Body of pancreas (tissue), 4 donors: Measurements from ENCODE around the gene TP53BP2. TPM values are rescaled to one million over a fixed set of nuclear protein-coding genes. Genes with fewer than 3 reads are reported as not detected.
A peak's percentile ranks its signal among the peaks of the same experiment; 100 is the strongest.
"Not testable (repeated sequence)": the region's sequence is repeated elsewhere in the genome, so short reads cannot be mapped to it uniquely, and the experiment has no call there.

Source experiments
- ATAC-seq: fragments of 150-250 bp; one replicate; pipeline ENCODE4 v1.9.1; 2016
- DNase-seq, 4 donors: peaks; one replicate each; pipeline ENCODE4 v3.0.0-alpha.2; 2019
- H3K27ac ChIP-seq, 4 donors: fragments of 200-600 bp; sonication (generic); 1 replicate in 3 of 4; 2 replicates in 1 of 4; pipeline versions ENCODE4 v1.5.1 to v1.6.1; 2016 to 2019; ENCODE audit warnings: mild to moderate bottlenecking in 1 of 4, mixed read lengths in 1 of 4, moderate library complexity in 1 of 4
- H3K27me3 ChIP-seq, 2 donors: fragments of 200-600 bp; sonication (generic); one replicate each; pipeline ENCODE4 v1.6.0; 2016; ENCODE audit warnings: mild to moderate bottlenecking in 1 of 2
- H3K36me3 ChIP-seq, 2 donors: fragments of 200-600 bp; sonication (generic); replicated peaks in 1 of 2; 2 replicates each; pipeline ENCODE4 v1.5.1; 2016; ENCODE audit warnings: low read depth in 2 of 2; ENCODE audit not compliant: insufficient read depth in 1 of 2
- H3K4me1 ChIP-seq: fragments of 200-600 bp; sonication (generic); one replicate; pipeline ENCODE4 v1.6.0; 2016
- H3K4me3 ChIP-seq, 2 donors: fragments of 200-600 bp; sonication (generic); 1 replicate in 1 of 2; 2 replicates in 1 of 2; pipeline ENCODE4 v1.5.1; 2016 to 2019
- H3K9me3 ChIP-seq, 3 donors: fragments of 200-600 bp; sonication (generic); 1 replicate in 2 of 3; 2 replicates in 1 of 3; pipeline ENCODE4 v1.5.1; 2016
- CTCF ChIP-seq, 7 experiments: fragments of 450-650 bp in 4 of 7; fragments of 200-600 bp in 3 of 7; sonication (generic) in 3 of 7; IDR thresholded peaks; one replicate each; pipeline ENCODE4 v1.5.1; 2016 to 2019; ENCODE audit warnings: antibody characterized with exemption in 7 of 7
- POLR2A ChIP-seq, 3 donors: fragments of 450-650 bp; IDR thresholded peaks; one replicate each; pipeline ENCODE4 v1.6.1; 2016; ENCODE audit warnings: antibody characterized with exemption in 3 of 3, mild to moderate bottlenecking in 2 of 3
- WGBS, 2 donors: methylation state at CpG; one replicate each; pipeline ENCODE4 v1.1.5; 2017; 5-methylcytosine and 5-hydroxymethylcytosine counted together
- intact Hi-C: fragments of 100-400 bp; cut with DNase I; formaldehyde crosslinking; loops from one replicate; pipeline ENCODE4 v1.15.1; 2023
- total RNA-seq, 2 donors: library from RNA; depleted of rRNA; stranded (reverse); fragments of >200 nt; gene quantifications; one replicate each; pipeline ENCODE4 v1.1.0, GENCODE V29; 2016

The TP53BP2 gene
- total RNA-seq, 2 donors from 2014 or later = 22.3 to 30.0 TPM

DNA sequence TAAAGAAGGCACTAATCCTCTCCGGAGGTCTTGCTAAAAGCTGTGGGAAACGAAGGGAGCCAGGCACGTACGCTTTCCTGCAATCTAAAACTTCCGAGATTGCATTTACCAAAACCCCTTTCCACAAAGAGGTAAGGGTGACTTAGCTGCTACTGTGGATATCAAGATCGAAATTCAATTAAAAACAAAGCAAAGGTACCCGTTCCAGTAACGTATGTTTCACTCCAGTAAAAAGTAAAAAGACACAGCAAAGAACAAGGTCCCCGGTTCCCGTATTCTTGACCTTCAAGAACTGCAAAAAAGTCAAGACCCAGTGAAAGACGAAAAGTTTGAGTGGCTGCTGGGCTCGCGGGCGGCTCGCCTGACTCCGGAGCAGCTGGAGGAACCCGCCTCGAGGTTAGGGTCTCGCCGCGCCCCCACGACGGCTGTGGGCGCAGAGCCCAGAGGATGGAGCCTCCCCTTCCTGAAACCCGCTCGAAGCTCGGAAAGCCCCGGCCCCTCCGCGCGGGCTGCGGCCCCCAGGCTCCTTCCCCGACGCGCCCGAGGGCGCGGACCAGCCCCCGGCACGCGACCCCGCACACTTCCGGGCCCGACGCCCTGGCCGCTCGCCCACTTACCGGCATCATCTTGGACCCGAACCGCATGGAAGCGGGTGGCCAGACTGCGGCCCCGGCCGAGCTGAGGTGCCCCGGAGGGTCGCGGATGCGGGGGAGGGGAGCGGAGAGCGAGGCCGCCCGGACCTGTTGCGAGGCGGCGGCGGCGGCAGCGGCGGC lies 524 bp downstream of the TP53BP2 start:
- no peaks in the 10 kb centered on the region for H3K27me3 ChIP-seq
- peak overlapping the region; percentile 97 to 99 (median 98) for H3K27ac ChIP-seq
- DNase-seq (peak; percentile 61 to 65 (median 64)), ATAC-seq (peak; percentile 24)
- intact Hi-C loops = no loop called here
- no peaks in the 10 kb centered on the region for H3K9me3 ChIP-seq
- 0 to 1% methylated on average over 24 to 68 of the region's 69 CpGs for WGBS, 2 donors
- peaks cover 38% of the 10 kb centered on the region for H3K4me1 ChIP-seq
- peak in 2 of 3 donors; percentile 27 to 37 for TF ChIP-seq POLR2A (IDR thresholded peaks at IDR 0.05)
- no peak for TF ChIP-seq CTCF (IDR thresholded peaks at IDR 0.05)
- H3K36me3 ChIP-seq = no peaks in the 10 kb centered on the region
- H3K4me3 ChIP-seq = peak overlapping the region; percentile 24 to 45

DNA sequence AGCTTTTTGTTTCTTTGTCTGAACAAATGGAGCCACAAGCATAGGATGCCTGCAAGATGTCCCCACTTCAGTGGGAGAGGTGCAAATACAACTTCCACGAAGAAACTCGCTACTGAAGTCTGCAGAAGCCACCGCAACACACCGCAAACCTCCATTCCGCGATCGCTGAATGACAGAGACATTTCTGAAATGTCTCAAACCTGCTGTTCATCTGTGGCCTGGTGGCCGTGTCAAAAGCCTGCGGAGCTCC lies 1.0 kb downstream of the TP53BP2 start:
- Histone ChIP-seq H3K9me3 (no peaks in the 10 kb centered on the region), H3K27me3 (no peaks in the 10 kb centered on the region), H3K4me1 (peaks cover 39% of the 10 kb centered on the region), H3K27ac (peak overlapping the region; percentile 97 to 99 (median 98)), H3K36me3 (no peaks in the 10 kb centered on the region), H3K4me3 (peak overlapping the region; percentile 24 to 45)
- WGBS, 2 donors = 0 to 1% methylated on average over 9 of the region's 9 CpGs
- DNase-seq (peak in 3 of 4 donors; percentile 29 to 32 (median 30)), ATAC-seq (no peak)
- intact Hi-C loops = no loop called here
- TF ChIP-seq POLR2A (IDR thresholded peaks at IDR 0.05) = no peak
- TF ChIP-seq CTCF (IDR thresholded peaks at IDR 0.05) = no peak

- no peak for ATAC-seq
- no peaks in the 10 kb centered on the region for H3K9me3 ChIP-seq
- peak overlapping the region; percentile 24 to 45 for H3K4me3 ChIP-seq
- H3K27me3 ChIP-seq = no peaks in the 10 kb centered on the region
- no peak for DNase-seq
- peaks cover 39% of the 10 kb centered on the region for H3K4me1 ChIP-seq
- TF ChIP-seq POLR2A (IDR thresholded peaks at IDR 0.05) (no peak), CTCF (IDR thresholded peaks at IDR 0.05) (no peak)
- peak overlapping the region in 3 of 4 donors; percentile 97 to 99 (median 99) for H3K27ac ChIP-seq
- WGBS, 2 donors = 54% methylated on average over 10 of the region's 10 CpGs
- no peaks in the 10 kb centered on the region for H3K36me3 ChIP-seq
- intact Hi-C loops = no loop called here
Measured at GRCh38 chr1:223843934-223844786, 1.6 kb downstream of the TP53BP2 start.

DNA sequence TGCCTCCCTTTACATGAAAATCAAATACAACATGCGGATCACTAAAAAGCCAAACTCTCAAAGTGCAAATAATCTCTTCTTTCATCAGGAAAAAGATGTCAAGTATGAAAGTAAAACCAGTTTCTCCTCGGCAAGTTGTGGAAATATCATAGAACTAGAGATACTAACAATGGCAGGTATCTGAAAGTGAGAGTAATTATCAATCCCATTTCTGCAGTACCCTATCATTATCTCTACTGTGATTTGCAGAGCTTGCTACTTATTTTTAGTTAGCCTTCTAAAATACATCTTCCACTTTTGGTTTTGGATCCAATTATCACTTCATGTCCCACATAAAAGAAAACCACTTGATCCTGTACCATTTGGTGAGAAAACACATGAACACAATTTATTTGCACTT lies 3.0 kb downstream of the TP53BP2 start:
- H3K4me1 ChIP-seq = peaks cover 51% of the 10 kb centered on the region
- 53 to 55% methylated on average over 2 of the region's 2 CpGs for WGBS, 2 donors
- no peak overlapping the region for H3K4me3 ChIP-seq
- ATAC-seq (no peak), DNase-seq (no peak)
- no peak overlapping the region for H3K27ac ChIP-seq
- H3K27me3 ChIP-seq = no peaks in the 10 kb centered on the region
- H3K9me3 ChIP-seq = no peaks in the 10 kb centered on the region
- TF ChIP-seq CTCF (IDR thresholded peaks at IDR 0.05) = no peak
- no peak for TF ChIP-seq POLR2A (IDR thresholded peaks at IDR 0.05)
- no peaks in the 10 kb centered on the region for H3K36me3 ChIP-seq
- intact Hi-C loops = no loop called here

GRCh38 chr1:223841977-223842623 lies 3.6 kb downstream of the TP53BP2 start:
- H3K4me3 ChIP-seq, H3K27me3 ChIP-seq, DNase-seq, H3K27ac ChIP-seq, H3K9me3 ChIP-seq, intact Hi-C loops, ATAC-seq, H3K36me3 ChIP-seq: not testable (repeated sequence)
- WGBS, 2 donors = 97% methylated on average over 13 of the region's 13 CpGs
- peaks cover 56% of the 10 kb centered on the region for H3K4me1 ChIP-seq
